Activated gamma-delta T cell treated with anti-CD3 and anti-CD28 coated beads, Interleukin-2, amount 50 U/mL, for 16 hours (primary cell): Measurements from ENCODE around the gene MRPS25.

Experiments
- DNase-seq: peaks from one replicate; pipeline ENCODE4 v3.0.0-alpha.2; 2020; ENCODE audit warnings: low read depth

MRPS25 gene

DNA sequence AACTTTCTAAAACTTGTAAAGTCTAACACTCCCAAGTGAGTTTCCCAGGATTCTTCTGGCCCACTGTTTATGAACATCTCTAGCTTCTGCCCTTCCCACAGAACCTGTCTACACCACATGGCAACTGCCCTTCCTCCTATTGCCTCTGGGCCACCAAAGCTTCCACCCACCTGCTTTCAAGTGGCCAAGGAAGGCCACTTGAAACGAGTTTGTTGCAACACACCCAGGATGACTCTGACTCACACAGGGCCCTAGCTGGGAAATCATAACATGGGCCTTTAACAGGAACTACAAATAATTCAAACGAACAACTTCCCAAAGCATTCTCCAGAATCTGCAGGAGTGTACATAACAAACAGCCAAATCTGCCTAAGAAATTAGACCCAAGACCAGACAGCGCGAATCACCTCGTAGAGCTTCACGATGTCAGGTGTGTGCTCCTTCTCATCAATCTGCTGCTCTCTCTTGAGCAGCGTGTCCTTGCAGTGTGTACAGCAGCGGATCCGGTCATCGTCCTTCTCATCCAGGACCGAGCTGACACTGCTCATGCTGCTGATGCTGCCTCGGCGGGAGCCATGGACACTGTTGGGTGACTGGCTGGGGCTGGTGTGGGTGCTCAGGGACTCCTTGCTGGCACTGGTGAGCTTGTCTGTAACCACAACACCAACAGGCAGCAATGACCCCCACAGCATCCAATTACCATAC, 17.0 kb upstream of the MRPS25 start:
- DNase-seq, result no peak

DNA sequence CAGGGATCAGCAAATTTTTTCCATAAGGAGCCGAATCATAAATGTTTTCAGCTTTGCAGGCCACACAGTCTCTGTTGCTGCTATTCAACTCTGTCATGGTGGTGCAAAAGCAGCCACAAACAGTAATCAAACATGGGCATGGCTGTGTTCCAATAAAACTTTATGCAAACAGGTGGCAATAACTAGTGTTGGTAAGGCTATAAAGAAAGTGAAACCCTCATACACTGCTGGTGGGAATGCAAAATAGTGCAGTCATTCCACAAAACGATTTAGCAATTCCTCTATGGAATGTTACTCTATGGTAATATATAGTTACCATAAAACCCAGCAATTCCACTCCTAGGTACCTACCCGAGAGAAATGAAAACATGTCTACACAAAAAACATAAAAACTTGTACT, 14.0 kb upstream of the MRPS25 start:
- DNase-seq, result no peak

DNA sequence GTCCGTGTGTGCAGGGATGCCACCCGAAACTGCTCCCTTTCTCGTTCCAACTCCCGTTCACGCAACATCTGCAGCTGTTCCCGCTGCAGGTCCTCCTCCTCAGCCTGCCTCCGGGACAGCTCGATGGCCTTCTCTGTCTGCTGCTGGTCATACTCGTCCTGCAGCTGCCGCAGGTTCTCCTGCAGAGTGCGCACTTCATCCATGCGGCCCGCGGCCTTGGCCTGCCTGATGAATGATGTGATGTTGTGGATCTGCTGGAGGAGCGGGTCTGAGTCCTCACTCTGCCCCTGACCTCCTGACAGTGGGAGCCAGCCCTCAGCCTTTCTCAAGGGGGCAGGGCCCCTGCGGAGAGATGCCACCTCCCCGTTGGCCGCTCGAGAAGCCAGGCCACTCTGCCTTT, 9.4 kb upstream of the MRPS25 start:
- no peak for DNase-seq

DNA sequence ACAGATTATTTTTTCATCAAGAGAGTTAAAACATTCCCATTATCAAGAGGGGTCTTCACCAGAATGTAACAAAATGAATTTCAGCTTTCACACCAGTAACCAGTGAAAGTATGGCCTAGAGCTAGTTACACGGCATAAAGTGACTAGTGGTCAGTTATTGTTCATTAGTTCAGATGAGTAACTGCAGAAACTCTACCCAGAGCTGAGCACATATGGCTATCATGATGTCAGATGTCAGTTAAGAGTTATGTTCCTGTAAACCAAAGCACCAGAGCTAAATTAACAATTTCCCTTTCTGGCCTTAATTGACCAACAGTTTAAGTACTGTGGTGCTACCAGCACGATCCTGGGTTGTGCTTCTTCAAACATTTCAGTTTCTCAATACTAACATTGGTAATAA, 6.6 kb upstream of the MRPS25 start:
- no peak for DNase-seq

DNA sequence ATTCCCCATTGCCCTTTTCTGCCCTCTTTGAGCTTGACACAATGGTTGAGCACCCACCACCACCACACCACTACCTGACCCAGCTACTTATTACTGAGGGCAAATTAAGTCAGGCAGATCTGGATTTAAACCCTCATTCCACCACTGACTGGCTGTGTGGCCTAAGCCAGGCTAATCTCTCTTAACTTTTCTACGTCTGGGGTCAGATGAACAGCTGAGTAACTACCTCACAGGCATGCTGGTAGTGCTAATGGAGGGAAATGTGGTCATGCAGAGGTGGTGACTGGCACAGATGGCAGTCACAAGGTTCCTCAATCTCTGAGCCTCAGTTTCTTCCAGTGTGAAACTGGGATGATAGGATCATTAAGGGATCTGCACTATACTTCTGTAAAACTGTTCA, 4.3 kb upstream of the MRPS25 start:
- DNase-seq, result no peak

DNA sequence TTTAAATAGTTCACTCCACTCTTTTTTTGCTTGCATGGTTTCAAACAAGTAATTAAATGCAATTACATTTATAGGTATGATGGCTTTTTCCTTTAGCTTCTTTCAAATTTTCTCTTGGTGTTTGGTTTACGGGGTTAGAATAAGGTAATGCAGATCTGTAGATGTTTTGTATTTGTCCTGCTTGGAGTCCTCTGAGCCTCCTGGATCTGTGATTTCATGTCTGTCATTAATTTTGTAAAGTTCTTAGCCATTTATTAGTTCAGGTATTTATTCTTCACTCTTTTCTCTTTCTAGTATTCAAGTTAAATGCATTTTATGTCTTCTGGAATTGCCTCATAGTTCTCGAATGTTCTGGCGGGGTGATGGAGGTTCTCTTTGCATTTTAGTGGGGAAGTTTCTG, 1.4 kb upstream of the MRPS25 start:
- DNase-seq, result no peak

DNA sequence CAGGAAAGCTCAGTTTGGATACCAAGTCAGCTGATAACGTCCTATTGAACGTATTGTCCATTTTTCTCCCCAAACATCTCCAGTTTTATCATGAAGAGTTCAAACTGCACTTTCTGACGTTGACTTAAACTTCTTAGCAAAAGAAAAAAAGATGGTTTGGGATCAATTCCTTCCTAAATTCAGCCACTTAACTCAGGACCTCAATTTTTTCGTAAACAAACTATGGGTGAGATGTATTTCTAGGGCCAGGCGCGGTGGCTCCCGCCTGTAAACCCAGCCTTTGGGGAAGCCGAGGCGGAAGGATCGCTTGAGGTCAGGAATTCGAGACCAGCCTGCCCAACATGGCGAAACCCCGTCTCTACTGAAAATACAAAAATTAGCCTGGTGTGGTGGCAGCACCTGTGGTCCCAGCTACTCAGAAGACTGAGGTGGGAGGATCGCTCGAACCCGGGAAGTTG, 464 bp upstream of the MRPS25 start:
- DNase-seq, result no peak

DNA sequence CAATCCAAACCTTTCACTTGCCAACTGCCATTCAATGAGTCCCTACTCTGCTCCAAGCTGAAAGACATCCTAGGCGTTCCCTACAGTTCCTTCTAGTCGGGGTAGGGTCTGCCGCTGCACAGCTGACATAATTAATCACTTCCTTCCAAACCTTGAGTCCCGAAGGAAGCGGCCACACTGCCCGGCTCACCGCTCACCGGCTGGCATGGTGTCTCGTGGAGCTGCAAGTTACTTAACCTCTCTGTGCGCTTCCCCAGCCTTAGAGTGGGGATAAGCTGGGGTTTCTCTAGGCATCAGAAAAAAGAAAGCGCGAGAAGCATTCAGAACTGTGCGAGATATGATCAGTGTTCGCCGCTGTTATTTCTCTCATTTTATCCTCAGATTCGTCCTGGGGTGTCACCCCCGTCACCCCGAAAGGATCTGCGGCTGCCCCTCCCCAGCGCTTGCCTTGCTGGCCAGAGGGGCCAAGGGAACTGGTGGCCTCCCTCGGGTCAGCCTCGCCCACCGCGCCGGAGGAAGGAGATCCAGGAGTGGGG, 748 bp downstream of the MRPS25 start:
- no peak for DNase-seq

DNA sequence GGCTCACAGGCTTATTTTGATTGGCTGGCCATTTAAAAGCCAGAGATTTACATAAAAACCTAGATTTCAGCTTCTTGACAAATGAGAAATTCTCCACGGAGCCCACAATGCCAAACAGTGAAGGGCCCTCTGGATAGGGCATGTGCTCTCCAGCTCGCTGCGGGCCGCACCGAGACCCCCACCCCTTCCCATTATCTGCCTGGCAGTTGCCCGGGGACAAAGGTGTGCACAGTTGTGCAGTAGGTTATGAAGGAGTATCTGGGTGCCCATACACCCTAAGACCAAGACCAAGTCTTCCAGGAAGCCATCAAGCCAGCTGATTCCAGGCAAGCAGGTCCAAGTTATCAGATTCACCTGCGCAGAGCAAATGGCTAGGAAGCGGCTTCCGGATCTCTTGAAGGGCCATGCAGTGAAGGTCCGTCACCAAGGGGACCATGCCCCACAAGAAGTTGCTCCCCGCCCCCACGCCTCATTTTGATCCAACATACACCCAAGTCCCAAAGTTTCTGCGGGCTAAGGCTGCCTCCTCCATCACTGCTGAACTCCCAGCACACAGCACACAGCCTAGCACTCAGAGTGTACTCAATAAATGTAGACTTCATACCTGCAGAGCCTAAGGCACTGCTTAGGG, 1.3 kb downstream of the MRPS25 start:
- DNase-seq, result no peak

DNA sequence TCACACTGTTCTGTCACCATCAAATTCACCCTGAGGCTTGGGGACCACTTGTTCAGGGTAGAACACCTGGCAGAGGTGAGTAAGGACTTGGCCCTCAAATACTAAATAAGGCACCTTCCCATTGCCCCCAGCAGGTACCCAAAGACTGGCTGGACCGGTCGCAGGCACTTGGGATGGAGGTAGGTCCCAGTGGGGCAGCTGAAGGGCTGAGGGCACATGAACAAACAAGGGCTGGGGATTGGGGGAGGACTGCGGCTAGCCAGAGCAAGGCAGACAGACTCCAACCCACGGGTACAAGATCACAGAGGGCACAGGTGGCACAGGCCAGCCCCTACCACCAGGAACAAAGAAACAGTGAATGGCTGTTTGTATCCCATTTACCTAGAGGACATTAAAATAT, 1.9 kb downstream of the MRPS25 start:
- DNase-seq, result no peak

DNA sequence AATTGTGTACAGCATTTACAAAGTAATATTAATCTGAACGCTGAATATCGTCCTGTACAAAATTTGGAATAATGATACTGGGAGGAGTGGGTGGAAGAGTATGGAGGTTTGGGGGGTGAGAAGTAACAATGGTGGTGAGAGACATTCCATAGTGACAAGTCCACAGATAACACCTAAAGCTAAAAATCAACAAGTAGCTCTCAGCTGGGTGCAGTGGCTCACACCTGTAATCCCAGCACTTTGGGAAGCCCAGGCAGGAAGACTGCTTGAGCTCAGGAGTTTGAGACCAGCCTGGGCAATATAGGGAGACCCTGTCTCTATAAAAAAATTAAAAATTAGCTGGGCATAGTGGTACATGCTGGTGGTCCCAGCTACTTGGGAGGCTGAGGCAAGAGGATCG, 5.1 kb downstream of the MRPS25 start:
- no peak for DNase-seq

DNA sequence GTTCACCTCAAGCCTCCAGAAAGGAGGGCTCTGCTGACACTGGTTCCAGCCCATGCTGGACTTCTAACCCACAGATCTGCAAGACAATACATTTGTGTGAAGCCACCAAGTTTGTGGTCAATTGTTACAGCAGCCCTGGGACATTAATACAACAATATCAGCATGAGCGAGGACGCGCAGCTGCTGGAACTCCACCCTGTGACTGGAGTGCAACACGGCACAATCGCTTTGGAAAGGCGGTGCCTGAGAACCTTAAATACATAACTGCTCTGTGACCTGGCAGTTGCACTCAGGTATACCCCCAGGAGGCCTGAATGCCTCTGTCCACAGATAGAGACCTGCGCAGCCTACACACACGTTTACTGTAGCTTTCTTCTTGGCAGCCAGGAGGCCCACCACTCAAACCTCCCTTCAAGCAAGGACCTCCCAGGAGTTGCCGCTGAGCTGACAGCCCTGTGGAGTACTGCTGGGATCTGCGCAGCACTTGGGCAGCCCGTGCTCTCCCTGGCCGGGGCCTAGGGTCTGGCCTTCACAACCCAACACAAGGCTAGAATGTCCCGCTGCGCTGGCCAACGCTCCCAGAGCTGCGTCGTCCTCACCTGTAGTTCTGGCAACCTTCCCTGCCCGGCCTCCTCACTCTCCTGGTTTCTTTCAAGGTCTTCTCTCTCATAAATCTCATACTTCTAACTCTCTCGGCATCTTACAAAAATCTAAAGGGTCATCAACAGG, 8.3 kb downstream of the MRPS25 start:
- no peak for DNase-seq

DNA sequence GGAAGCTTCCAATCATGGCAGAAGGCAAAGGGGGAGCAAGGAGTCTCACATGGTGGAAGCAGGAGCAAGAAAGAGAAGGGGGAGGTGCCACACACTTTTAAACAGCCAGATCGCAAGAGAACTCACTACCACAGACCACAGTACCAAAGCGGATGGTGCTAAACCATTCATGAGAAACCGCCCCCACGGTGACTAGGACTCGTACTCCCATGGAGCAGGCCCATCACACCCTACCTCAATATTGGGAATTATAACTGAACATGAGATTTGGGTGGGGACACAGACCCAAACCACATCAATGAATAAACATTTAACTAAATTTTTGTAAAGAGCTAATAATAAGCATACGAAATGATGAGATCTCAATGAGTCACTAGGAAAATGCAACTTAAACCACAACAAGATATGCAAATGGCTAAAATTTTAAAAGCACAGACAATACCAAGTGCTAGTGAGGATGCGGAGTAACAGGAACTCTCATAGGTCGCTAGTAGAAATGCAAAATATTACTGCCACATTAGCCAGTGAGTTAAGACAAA, 10.0 kb downstream of the MRPS25 start:
- peak; percentile 38 for DNase-seq

DNA sequence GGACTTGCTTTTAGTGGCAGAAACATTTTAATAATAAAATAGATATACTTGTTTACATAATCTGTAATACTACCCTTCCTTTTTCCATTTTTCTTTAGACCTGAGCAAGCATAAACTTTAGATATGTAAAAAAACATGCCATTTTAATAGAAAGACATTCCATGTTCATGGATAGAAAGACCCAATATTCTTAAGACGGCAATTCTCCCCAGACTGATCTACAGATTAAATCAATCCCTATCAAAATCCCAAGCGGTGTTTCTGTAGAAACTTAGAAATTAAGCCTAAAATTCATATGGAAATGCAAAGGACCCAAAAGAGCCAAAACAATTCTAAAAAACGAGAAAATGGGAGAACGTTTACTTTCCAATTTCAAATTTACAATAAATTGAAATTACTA, 11.6 kb downstream of the MRPS25 start:
- no peak for DNase-seq

DNA sequence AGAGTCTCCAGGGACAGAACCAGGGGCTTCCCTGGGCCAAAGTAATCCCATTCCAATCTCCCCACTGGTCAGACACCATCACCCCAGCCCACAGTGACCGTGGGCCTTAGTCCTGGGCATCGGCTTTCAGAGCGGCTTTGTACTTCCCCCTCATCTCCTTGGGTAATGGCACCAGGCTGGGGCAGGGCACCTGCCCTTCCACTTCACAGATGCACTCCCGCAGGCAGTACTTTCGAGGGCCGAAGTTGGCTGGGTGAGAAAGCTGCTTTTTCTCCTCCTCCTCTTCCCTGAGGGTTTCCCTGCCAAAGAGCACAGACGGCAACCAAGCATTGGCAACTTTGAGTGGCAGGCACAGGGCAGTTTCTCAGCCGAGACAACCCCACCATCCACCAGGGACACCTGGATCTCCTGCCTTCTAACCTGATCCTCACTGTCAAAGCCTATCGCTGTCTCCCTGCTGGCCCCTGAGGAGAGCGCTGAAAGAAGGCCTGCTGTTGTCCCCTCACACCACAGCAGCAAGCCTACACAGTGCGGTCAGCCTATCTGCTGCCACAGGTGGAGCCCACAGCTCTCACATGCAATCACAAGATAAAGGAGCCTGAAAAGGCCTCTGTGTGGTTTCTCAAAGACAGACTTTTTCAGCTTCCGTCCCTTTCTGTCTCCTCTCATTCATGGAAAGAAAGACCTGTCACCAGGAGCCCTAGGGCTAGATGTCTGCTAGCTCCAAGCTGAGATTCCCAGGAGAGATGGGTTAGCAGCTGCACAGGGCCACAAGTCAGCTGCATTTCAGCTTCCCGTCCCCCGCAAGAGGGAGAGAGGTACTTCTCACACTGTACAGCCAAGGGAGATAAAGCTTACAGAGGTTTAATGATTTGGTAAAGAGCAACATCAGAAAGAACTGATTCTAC, 12.5 kb downstream of the MRPS25 start:
- DNase-seq, result no peak

DNA sequence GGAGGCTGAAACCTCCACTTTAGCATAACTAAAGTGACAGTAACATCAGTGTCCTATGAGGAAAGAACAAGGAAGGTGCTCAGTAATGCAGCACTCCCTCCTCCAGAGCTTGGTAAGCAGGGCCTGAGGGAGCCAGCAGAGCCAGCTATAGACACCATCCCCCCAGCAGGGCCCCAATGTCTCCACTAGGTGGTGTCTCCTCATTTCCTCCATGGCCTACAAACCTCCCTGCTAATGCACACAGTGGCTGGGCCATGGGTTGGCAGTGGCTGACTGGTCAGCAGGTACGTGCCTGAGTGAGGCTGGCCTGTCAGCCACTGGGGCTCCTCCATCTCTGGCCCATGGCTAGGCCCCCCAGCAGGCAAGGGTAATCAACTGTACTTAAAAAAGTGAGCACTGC, 13.6 kb downstream of the MRPS25 start:
- DNase-seq, result peak; percentile 16

DNA sequence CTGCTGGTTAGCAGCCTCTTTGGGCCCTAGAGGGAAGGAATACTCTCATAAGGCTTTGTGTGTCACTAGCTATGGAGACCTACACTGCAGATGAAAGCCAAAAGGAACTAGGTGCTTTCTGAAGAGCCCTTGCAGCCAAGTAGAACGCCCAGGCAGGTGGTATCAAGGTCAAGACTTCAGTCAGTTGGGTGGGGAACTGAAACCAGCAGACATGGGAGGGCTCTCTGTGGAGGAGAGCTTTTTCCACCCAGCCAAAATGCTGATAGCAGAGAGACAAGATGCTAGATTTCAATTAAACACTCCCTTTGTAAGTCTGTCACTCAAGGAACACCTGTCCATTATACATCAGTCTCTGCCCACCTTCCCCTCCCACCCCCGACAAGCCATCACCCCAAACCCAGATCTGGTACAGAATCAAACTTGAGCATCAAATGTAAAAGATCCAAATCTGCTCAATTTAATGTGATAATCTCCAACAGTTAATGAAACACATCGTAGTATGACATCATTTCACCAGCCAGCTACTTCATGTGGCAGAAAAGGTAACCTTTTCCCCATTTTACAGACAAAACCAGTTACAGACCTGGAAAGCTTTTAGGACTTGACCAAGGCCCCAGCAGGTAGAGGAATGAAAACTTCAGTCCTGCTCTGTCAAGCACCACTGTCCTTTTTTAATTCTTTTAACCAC, 14.6 kb downstream of the MRPS25 start:
- no peak for DNase-seq

DNA sequence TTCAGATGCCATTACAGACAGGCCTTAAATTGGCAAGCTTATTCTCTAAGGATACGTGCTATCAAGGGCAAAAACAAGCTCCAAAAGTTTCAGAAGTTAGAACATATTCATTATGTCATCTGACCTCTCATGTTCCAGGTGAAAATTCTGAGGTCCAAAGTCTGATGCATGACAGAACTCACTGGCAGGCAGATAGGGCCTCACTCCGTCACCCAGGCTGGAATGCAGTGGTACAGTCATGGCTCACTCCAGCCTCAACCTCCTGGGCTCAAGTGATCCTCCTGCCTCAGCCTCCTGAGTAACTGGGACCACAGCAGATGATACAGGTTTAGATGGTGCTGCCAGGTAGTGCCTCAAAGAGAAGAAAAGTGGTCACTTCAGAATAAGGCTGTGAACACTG, 15.5 kb downstream of the MRPS25 start:
- no peak for DNase-seq

DNA sequence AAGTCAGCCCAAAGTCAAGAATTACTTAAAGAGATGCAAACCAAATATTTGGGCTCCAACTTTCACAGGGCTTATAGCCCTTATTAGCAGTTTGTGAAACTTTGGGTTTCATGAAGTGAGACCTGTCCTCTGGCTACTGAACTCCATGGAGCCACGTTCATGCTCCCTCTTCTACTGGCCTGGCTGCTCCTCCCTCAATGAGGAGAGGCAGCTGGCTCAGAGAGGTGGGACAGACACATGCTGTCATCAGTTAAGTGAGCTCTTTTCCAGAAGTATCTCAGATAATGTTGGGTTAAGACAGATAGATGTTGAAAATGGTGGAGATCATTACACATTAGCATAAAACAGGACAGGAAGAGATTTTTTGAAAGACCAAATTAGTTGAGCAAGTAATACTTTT, 19.4 kb downstream of the MRPS25 start:
- DNase-seq, result no peak

DNA sequence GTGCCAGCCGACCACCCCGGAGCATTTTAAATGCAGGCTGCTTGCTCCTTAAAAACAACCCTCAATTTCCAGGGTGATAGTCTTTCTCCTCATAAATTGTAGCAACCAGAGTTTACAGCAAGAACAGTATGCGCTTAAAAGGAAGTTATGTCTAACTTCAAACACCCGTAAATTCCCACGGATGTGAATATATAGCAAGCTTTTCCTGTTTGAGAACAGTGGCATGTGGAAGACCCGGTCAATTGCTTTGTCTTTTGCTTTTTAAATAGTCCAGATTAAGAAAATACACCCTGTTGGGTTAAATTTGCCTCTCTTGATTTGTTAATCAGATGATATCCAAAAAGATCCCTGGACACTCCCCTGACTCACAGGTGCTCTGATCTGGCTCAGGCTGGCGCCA, 20.8 kb downstream of the MRPS25 start:
- DNase-seq, result no peak
